ENCODE measurements around the gene WAPL. TPM values are rescaled to one million over a fixed set of nuclear protein-coding genes. Genes with fewer than 3 reads are reported as not detected.

WAPL gene
- polyA plus RNA-seq, 1 of the 3 experiments (the other 2 are of a cell fraction): 8.7 TPM

GRCh38 chr10:86520871-86521677 is 518 bp downstream of the WAPL start (continued):
- no peak for TF ChIP-seq PBX3 (IDR thresholded peaks at IDR 0.05)
- TF ChIP-seq RXRA (IDR thresholded peaks at IDR 0.05; ENCODE audit: borderline replicate concordance, low read depth): no peak
- TF ChIP-seq RCOR1 (IDR thresholded peaks at IDR 0.05; ENCODE audit: low read length): no peak
- TF ChIP-seq EP300 (IDR thresholded peaks at IDR 0.05; ENCODE audit: borderline replicate concordance in 1 of 2, low read depth in 1 of 2, low read length in 1 of 2): no peak
- TF ChIP-seq IRF3 (IDR thresholded peaks at IDR 0.05; ENCODE audit: low read depth, low read length): no peak
- no peak for TF ChIP-seq NFIC (IDR thresholded peaks at IDR 0.05; ENCODE audit: borderline replicate concordance)
- no peak for TF ChIP-seq JUND (IDR thresholded peaks at IDR 0.05)
- no peak for TF ChIP-seq YY1 (IDR thresholded peaks at IDR 0.05; ENCODE audit: low read depth)
- no peak for TF ChIP-seq NRF1 (IDR thresholded peaks at IDR 0.05; ENCODE audit: low read depth, low read length)
- TF ChIP-seq POLR2AphosphoS5 (IDR thresholded peaks at IDR 0.05; ENCODE audit: low read depth, low read length): peak; percentile 80
- TF ChIP-seq TAF1 (IDR thresholded peaks at IDR 0.05; ENCODE audit: borderline replicate concordance, low read depth, low read length): peak; percentile 66
- peak; percentile 33; the same call in 1 of the 2 replicates for TF ChIP-seq MXI1 (IDR thresholded peaks at IDR 0.05; ENCODE audit: low read depth, low read length)
- no peak for TF ChIP-seq USF1 (IDR thresholded peaks at IDR 0.05; ENCODE audit: borderline replicate concordance, low read depth)
- TF ChIP-seq ELF1 (IDR thresholded peaks at IDR 0.05): peak; percentile 37; the same call in 1 of the 2 replicates
- TF ChIP-seq FOSL2 (IDR thresholded peaks at IDR 0.05; ENCODE audit: borderline replicate concordance, low read depth): no peak
- peak; percentile 62 for TF ChIP-seq GABPA (IDR thresholded peaks at IDR 0.05; ENCODE audit: low read depth)
- TF ChIP-seq GATA2 (CRISPR knock-in tag; IDR thresholded peaks at IDR 0.05): no peak
- TF ChIP-seq RFX5 (IDR thresholded peaks at IDR 0.05; ENCODE audit: low read length): no peak
- TF ChIP-seq CHD2 (IDR thresholded peaks at IDR 0.05; ENCODE audit: low read length, partially characterized antibody): no peak

GRCh38 chr10:86518781-86519180 is 2.8 kb downstream of the WAPL start:
- Histone ChIP-seq H3K36me3 (replicated peaks in 1 of 2; ENCODE audit: control insufficient read depth in 1 of 2, insufficient read depth in 2 of 2, low read length in 1 of 2) (peaks cover 27 to 40% of the 10 kb centered on the region in 2 experiments), H3F3A (replicated peaks; ENCODE audit: insufficient read depth) (peaks cover 5% of the 10 kb centered on the region), H3K4me2 (peak overlapping the region; percentile 85; the same call in 1 of the 2 replicates), H2AFZ (ENCODE audit: low read depth) (no peak overlapping the region), H4K20me1 (ENCODE audit: insufficient read depth) (peaks cover 64% of the 10 kb centered on the region), H3K27ac (ENCODE audit: low read depth in 2 of 2, low read length in 1 of 2) (no peak overlapping the region), H3K9me2 (no peaks in the 10 kb centered on the region), H3K4me3 (ENCODE audit: low read depth in 2 of 2, low read length in 1 of 2) (no peak overlapping the region; a peak in 1 of 4 replicates), H3K79me2 (ENCODE audit: insufficient read depth) (peaks cover 96% of the 10 kb centered on the region), H3K4me1 (ENCODE audit: control insufficient read depth in 1 of 2, insufficient read depth in 2 of 2, low read depth in 1 of 2, low read length in 1 of 2) (peaks cover 18 to 21% of the 10 kb centered on the region in 2 experiments; a peak in 3 of 4 replicates), H3K9me3 (no peaks in the 10 kb centered on the region), H3K9ac (no peak overlapping the region), H3K27me3 (ENCODE audit: insufficient read depth) (no peaks in the 10 kb centered on the region)
- DNase-seq: no peak
- ChIA-PET POLR2A (no interaction called here), CTCF (interaction anchor here (0.6 kb wide), 1 partner anchor 12 kb away, joined by 3 read pairs; no protein-coding TSS in a partner anchor)
- WGBS (ENCODE audit: low lambda C conversion rate): 50% methylated on average over 3 of the region's 3 CpGs
- TF ChIP-seq USF1 (IDR thresholded peaks at IDR 0.05; ENCODE audit: borderline replicate concordance, low read depth) (no peak), TCF12 (IDR thresholded peaks at IDR 0.05) (no peak), FOSL2 (IDR thresholded peaks at IDR 0.05; ENCODE audit: borderline replicate concordance, low read depth) (no peak), CHD2 (IDR thresholded peaks at IDR 0.05; ENCODE audit: low read length, partially characterized antibody) (no peak), TAF1 (IDR thresholded peaks at IDR 0.05; ENCODE audit: borderline replicate concordance, low read depth, low read length) (no peak), MEF2A (IDR thresholded peaks at IDR 0.05; ENCODE audit: borderline replicate concordance, low read depth) (no peak)
